Measurements from ENCODE around the gene GFI1.

DNA sequence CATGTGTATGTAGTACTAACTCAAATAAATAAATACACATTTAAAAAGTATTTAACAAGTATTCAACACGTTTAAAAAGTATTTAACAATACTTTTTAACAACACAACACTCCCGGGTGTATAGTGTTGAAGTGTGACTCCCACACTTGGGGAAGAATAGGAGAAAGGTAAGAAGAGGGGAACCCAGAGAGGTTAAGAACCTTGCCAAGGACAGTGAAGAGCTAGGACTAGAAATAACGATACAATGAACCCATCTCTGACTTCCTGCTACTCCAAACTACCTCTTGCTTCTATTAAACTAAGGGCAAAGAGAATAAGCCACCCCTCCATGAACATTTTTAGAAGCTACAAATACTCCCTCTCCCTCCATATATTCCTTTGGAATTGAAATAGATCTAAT is 1.7 kb upstream of the GFI1 start:
- TF ChIP-seq POLR2A (IDR thresholded peaks at IDR 0.05; ENCODE audit: low read depth, low read length) (no peak), POLR2AphosphoS5 (IDR thresholded peaks at IDR 0.05; ENCODE audit: low read depth, low read length) (no peak)

Data from GM12892 (cell line).